Measurements from ENCODE around the gene NUDT16. TPM values are rescaled to one million over a fixed set of nuclear protein-coding genes. Genes with fewer than 3 reads are reported as not detected.

NUDT16 gene
- polyA plus RNA-seq, 1 donor, result 33.0 TPM

GRCh38 chr3:131402391-131403039 is 20.9 kb downstream of the NUDT16 start:
- WGBS (ENCODE audit: insufficient coverage, low lambda C conversion rate), result 88% methylated on average over 1 of the region's 6 CpGs

GRCh38 chr3:131403216-131403895 is 21.8 kb downstream of the NUDT16 start:
- H3K36me3 ChIP-seq (ENCODE audit: control insufficient read depth, insufficient read depth, low read length), result no peaks in the 10 kb centered on the region
- no CpG with 5 or more reads among the region's 3 CpGs for WGBS (ENCODE audit: insufficient coverage, low lambda C conversion rate)
- no peaks in the 10 kb centered on the region for H3K4me1 ChIP-seq (ENCODE audit: control insufficient read depth, insufficient read depth, low read length)
- no peak overlapping the region for H3K4me3 ChIP-seq (ENCODE audit: low read length)
- H3K27ac ChIP-seq (ENCODE audit: low read length), result no peak overlapping the region
- H3K27me3 ChIP-seq (ENCODE audit: control insufficient read depth, insufficient read depth, low read length), result no peaks in the 10 kb centered on the region
- no peaks in the 10 kb centered on the region for H3K9me3 ChIP-seq (ENCODE audit: control insufficient read depth, low read depth, low read length)
- DNase-seq, result no peak

More at GRCh38 chr3:131402391-131403039, 20.9 kb downstream of the NUDT16 start:
- no peak overlapping the region for H3K4me3 ChIP-seq (ENCODE audit: low read length)
- no peaks in the 10 kb centered on the region for H3K4me1 ChIP-seq (ENCODE audit: control insufficient read depth, insufficient read depth, low read length)
- H3K27ac ChIP-seq (ENCODE audit: low read length), result no peak overlapping the region
- DNase-seq, result no peak
- no peaks in the 10 kb centered on the region for H3K36me3 ChIP-seq (ENCODE audit: control insufficient read depth, insufficient read depth, low read length)
- H3K9me3 ChIP-seq (ENCODE audit: control insufficient read depth, low read depth, low read length), result no peaks in the 10 kb centered on the region
- no peaks in the 10 kb centered on the region for H3K27me3 ChIP-seq (ENCODE audit: control insufficient read depth, insufficient read depth, low read length)

DNA sequence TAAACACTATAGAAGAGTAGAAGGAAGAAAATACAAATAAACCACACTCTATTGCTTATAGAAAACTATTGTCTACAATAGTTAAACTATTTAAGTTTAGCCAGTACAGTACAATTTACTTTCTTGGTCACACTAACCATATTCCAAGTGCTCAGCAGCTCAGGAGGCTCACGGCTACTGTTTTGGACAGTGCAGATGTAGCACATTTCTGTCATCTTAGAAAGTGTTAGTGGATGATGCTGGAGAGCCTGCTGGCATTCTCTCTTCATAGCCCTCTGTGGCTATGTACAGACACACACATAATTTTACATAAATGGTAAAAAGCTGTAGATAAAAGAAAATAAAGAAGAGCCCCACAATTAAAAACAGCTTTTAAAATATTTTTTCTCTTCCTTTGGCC is 23.8 kb downstream of the NUDT16 start:
- Histone ChIP-seq H3K4me3 (ENCODE audit: low read length) (no peak overlapping the region), H3K27me3 (ENCODE audit: control insufficient read depth, insufficient read depth, low read length) (no peaks in the 10 kb centered on the region), H3K36me3 (ENCODE audit: control insufficient read depth, insufficient read depth, low read length) (no peaks in the 10 kb centered on the region), H3K4me1 (ENCODE audit: control insufficient read depth, insufficient read depth, low read length) (no peaks in the 10 kb centered on the region), H3K9me3 (ENCODE audit: control insufficient read depth, low read depth, low read length) (no peaks in the 10 kb centered on the region), H3K27ac (ENCODE audit: low read length) (no peak overlapping the region)
- WGBS (ENCODE audit: insufficient coverage, low lambda C conversion rate), result no CpG with 5 or more reads among the region's 1 CpG
- DNase-seq, result no peak

DNA sequence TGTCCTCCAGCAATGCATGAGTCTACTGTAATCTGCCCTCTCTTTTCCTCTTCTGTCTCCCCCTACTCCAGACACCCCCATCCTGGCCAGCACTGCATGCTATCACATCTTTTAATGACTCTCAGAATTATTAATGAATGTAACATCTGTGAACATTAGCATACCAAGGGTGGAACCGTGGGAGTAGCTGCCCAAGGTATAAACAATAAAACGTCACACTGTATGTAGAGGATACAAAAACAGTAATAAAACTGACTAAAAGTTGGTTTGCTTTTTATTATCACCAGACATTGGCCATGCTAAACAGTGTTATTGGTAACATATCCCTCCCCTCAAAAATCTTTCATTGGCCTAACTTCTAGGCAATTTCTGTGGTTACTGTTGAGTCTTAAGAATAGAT is 24.7 kb downstream of the NUDT16 start:
- H3K4me1 ChIP-seq (ENCODE audit: control insufficient read depth, insufficient read depth, low read length), result no peaks in the 10 kb centered on the region
- no peaks in the 10 kb centered on the region for H3K36me3 ChIP-seq (ENCODE audit: control insufficient read depth, insufficient read depth, low read length)
- H3K27me3 ChIP-seq (ENCODE audit: control insufficient read depth, insufficient read depth, low read length), result no peaks in the 10 kb centered on the region
- no peak overlapping the region for H3K4me3 ChIP-seq (ENCODE audit: low read length)
- 70% methylated on average over 2 of the region's 2 CpGs for WGBS (ENCODE audit: insufficient coverage, low lambda C conversion rate)
- no peaks in the 10 kb centered on the region for H3K9me3 ChIP-seq (ENCODE audit: control insufficient read depth, low read depth, low read length)
- H3K27ac ChIP-seq (ENCODE audit: low read length), result no peak overlapping the region
- DNase-seq, result no peak

- no peaks in the 10 kb centered on the region for H3K36me3 ChIP-seq (ENCODE audit: control insufficient read depth, insufficient read depth, low read length)
- no peaks in the 10 kb centered on the region for H3K4me1 ChIP-seq (ENCODE audit: control insufficient read depth, insufficient read depth, low read length)
- no CpG with 5 or more reads among the region's 2 CpGs for WGBS (ENCODE audit: insufficient coverage, low lambda C conversion rate)
- no peak overlapping the region for H3K4me3 ChIP-seq (ENCODE audit: low read length)
- H3K27ac ChIP-seq (ENCODE audit: low read length), result no peak overlapping the region
- H3K27me3 ChIP-seq (ENCODE audit: control insufficient read depth, insufficient read depth, low read length), result no peaks in the 10 kb centered on the region
- H3K9me3 ChIP-seq (ENCODE audit: control insufficient read depth, low read depth, low read length), result no peaks in the 10 kb centered on the region
- no peak for DNase-seq
These were observed 36.2 kb downstream of the NUDT16 start for GRCh38 chr3:131417751-131418150.

DNA sequence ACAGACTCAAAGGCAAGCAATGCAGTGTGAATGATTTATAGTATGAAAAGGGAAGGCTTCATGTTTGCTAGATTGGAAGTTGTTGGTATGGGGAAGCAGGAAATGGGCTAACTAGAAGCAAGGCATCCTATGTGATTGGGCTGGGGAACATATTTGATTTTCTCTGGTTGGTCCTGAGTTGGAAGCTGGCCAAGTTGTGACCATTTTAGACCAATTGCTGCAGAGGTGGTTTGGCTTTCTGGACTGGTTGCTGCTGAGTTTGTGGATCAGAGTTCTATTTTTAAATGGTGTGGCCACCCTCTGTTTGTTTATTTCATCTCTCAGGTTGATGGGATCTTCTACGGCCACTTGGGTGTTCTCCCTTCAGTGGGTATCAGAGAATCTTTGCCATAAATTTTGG is 39.7 kb downstream of the NUDT16 start:
- Histone ChIP-seq H3K36me3 (ENCODE audit: control insufficient read depth, insufficient read depth, low read length) (no peaks in the 10 kb centered on the region), H3K9me3 (ENCODE audit: control insufficient read depth, low read depth, low read length) (no peaks in the 10 kb centered on the region), H3K4me1 (ENCODE audit: control insufficient read depth, insufficient read depth, low read length) (no peaks in the 10 kb centered on the region), H3K4me3 (ENCODE audit: low read length) (no peak overlapping the region), H3K27me3 (ENCODE audit: control insufficient read depth, insufficient read depth, low read length) (no peaks in the 10 kb centered on the region), H3K27ac (ENCODE audit: low read length) (no peak overlapping the region)
- no CpG with 5 or more reads among the region's 1 CpG for WGBS (ENCODE audit: insufficient coverage, low lambda C conversion rate)
- DNase-seq, result no peak

DNA sequence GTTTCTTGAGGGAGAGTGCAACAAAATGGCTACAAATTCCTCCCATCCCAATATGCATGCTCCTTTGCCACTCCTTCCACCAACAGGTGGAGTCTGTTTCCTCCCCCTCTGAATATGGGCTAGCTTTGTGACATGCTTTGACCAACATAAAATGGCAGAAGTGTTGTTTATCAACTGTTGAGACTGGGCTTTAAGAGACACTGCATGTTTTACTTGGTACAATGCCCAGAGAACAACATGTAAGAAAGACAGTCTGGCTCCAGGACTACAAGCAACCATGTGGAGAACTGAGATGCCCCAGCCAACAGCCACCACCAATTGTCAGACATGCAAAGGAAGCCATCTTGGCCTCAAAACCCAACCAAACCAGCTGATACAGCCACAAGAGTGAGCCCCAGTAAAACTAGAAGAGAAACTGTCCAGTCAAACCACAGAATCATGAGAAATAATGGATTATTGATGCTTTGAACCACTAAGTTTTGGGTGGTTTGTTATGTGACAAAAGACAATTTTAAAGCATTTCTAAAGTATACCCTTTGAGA is 40.5 kb downstream of the NUDT16 start:
- no peak overlapping the region for H3K4me3 ChIP-seq (ENCODE audit: low read length)
- no peaks in the 10 kb centered on the region for H3K4me1 ChIP-seq (ENCODE audit: control insufficient read depth, insufficient read depth, low read length)
- no peak for DNase-seq
- no peaks in the 10 kb centered on the region for H3K36me3 ChIP-seq (ENCODE audit: control insufficient read depth, insufficient read depth, low read length)
- no peaks in the 10 kb centered on the region for H3K27me3 ChIP-seq (ENCODE audit: control insufficient read depth, insufficient read depth, low read length)
- H3K27ac ChIP-seq (ENCODE audit: low read length), result no peak overlapping the region
- H3K9me3 ChIP-seq (ENCODE audit: control insufficient read depth, low read depth, low read length), result no peaks in the 10 kb centered on the region

GRCh38 chr3:131427226-131427625 is 45.7 kb downstream of the NUDT16 start:
- peak; percentile 62 to 71 for DNase-seq
- Histone ChIP-seq H3K36me3 (ENCODE audit: control insufficient read depth, insufficient read depth, low read length) (no peaks in the 10 kb centered on the region), H3K27ac (ENCODE audit: low read length) (no peak overlapping the region), H3K4me1 (ENCODE audit: control insufficient read depth, insufficient read depth, low read length) (peaks cover 3% of the 10 kb centered on the region), H3K9me3 (ENCODE audit: control insufficient read depth, low read depth, low read length) (no peaks in the 10 kb centered on the region), H3K4me3 (ENCODE audit: low read length) (no peak overlapping the region), H3K27me3 (ENCODE audit: control insufficient read depth, insufficient read depth, low read length) (no peaks in the 10 kb centered on the region)
- 33% methylated on average over 1 of the region's 2 CpGs for WGBS (ENCODE audit: insufficient coverage, low lambda C conversion rate)

GRCh38 chr3:131431754-131432153 is 50.2 kb downstream of the NUDT16 start:
- H3K36me3 ChIP-seq (ENCODE audit: control insufficient read depth, insufficient read depth, low read length), result no peaks in the 10 kb centered on the region
- WGBS (ENCODE audit: insufficient coverage, low lambda C conversion rate), result no CpG with 5 or more reads among the region's 5 CpGs
- no peaks in the 10 kb centered on the region for H3K9me3 ChIP-seq (ENCODE audit: control insufficient read depth, low read depth, low read length)
- DNase-seq, result no peak
- no peak overlapping the region for H3K27ac ChIP-seq (ENCODE audit: low read length)
- no peak overlapping the region for H3K4me3 ChIP-seq (ENCODE audit: low read length)
- H3K4me1 ChIP-seq (ENCODE audit: control insufficient read depth, insufficient read depth, low read length), result peaks cover 3% of the 10 kb centered on the region
- no peaks in the 10 kb centered on the region for H3K27me3 ChIP-seq (ENCODE audit: control insufficient read depth, insufficient read depth, low read length)

DNA sequence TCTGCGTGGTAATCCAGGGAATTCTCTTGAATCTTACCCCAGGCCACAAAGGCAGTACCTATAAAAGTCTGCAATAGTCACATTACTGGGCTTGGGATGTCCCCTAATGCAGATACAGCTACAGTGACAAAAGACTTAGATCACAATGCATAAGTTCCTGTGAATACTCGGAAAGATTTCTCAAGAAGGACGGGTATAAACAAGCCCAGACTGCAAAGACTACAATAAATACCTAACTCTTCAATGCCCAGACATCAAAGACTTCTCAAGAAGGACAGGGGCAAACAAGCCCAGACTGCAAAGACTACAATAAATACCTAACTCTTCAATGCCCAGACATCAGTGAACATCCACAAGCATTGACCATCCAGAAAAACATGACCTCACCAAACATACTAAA is 50.9 kb downstream of the NUDT16 start:
- DNase-seq, result no peak
- Histone ChIP-seq H3K27me3 (ENCODE audit: control insufficient read depth, insufficient read depth, low read length) (no peaks in the 10 kb centered on the region), H3K9me3 (ENCODE audit: control insufficient read depth, low read depth, low read length) (no peaks in the 10 kb centered on the region), H3K27ac (ENCODE audit: low read length) (no peak overlapping the region), H3K4me3 (ENCODE audit: low read length) (no peak overlapping the region), H3K4me1 (ENCODE audit: control insufficient read depth, insufficient read depth, low read length) (peaks cover 2% of the 10 kb centered on the region), H3K36me3 (ENCODE audit: control insufficient read depth, insufficient read depth, low read length) (no peaks in the 10 kb centered on the region)
- WGBS (ENCODE audit: insufficient coverage, low lambda C conversion rate), result no CpG with 5 or more reads among the region's 3 CpGs

DNA sequence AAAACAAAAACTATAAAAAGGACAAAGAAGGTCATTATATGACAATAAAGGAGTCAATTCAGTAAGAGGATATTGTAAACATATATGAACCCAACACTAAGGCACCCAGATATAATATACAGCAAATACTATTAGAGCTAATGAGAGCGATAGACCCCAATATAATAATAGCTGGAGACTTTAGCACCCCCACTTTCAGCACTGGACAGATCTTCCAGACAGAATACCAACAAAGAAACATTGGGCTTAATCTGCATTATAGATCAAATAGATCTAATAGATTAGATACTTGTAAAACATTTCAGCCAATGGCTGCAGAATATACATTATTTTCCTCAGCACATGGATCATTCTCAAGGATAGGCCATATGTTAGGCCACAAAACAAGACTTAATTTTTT is 53.4 kb downstream of the NUDT16 start:
- WGBS (ENCODE audit: insufficient coverage, low lambda C conversion rate), result no CpG with 5 or more reads among the region's 1 CpG
- no peak for DNase-seq
- no peak overlapping the region for H3K4me3 ChIP-seq (ENCODE audit: low read length)
- no peaks in the 10 kb centered on the region for H3K4me1 ChIP-seq (ENCODE audit: control insufficient read depth, insufficient read depth, low read length)
- no peaks in the 10 kb centered on the region for H3K27me3 ChIP-seq (ENCODE audit: control insufficient read depth, insufficient read depth, low read length)
- H3K9me3 ChIP-seq (ENCODE audit: control insufficient read depth, low read depth, low read length), result no peaks in the 10 kb centered on the region
- no peaks in the 10 kb centered on the region for H3K36me3 ChIP-seq (ENCODE audit: control insufficient read depth, insufficient read depth, low read length)
- no peak overlapping the region for H3K27ac ChIP-seq (ENCODE audit: low read length)
